ENCODE data around the gene SETX.

GRCh38 chr9:132243156-132244074, 111.4 kb downstream of the SETX start:
- TF ChIP-seq, protein P1, sequence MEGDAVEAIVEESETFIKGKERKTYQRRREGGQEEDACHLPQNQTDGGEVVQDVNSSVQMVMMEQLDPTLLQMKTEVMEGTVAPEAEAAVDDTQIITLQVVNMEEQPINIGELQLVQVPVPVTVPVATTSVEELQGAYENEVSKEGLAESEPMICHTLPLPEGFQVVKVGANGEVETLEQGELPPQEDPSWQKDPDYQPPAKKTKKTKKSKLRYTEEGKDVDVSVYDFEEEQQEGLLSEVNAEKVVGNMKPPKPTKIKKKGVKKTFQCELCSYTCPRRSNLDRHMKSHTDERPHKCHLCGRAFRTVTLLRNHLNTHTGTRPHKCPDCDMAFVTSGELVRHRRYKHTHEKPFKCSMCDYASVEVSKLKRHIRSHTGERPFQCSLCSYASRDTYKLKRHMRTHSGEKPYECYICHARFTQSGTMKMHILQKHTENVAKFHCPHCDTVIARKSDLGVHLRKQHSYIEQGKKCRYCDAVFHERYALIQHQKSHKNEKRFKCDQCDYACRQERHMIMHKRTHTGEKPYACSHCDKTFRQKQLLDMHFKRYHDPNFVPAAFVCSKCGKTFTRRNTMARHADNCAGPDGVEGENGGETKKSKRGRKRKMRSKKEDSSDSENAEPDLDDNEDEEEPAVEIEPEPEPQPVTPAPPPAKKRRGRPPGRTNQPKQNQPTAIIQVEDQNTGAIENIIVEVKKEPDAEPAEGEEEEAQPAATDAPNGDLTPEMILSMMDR (IDR thresholded peaks at IDR 0.05; ENCODE audit: low read depth, low read length) = no peak
- no peak for TF ChIP-seq POLR2A (IDR thresholded peaks at IDR 0.05; ENCODE audit: extremely low read depth, insufficient read length)
- TF ChIP-seq, protein P2, sequence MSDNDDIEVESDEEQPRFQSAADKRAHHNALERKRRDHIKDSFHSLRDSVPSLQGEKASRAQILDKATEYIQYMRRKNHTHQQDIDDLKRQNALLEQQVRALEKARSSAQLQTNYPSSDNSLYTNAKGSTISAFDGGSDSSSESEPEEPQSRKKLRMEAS (IDR thresholded peaks at IDR 0.05; ENCODE audit: low read depth, low read length) = no peak
- no peak for TF ChIP-seq MYC (IDR thresholded peaks at IDR 0.05; ENCODE audit: low read depth, low read length)
